Keratinocyte (primary cell): ENCODE measurements around the gene TRAPPC8. TPM values are rescaled to one million over a fixed set of nuclear protein-coding genes. Genes with fewer than 3 reads are reported as not detected.

ENCODE experiments used
- DNase-seq: peaks from one replicate; pipeline ENCODE4 v3.0.0-alpha.2; 2011; ENCODE audit warnings: low read depth, missing footprints, low spot score
- FAIRE-seq: peaks from 2 replicates; lab custom pipeline; 2011; peaks lifted over from hg19 to GRCh38; lab: Jason Lieb, UNC
- H2AFZ ChIP-seq: 2 replicates; pipeline ENCODE4 v1.6.0; 2012; ENCODE audit warnings: low read length, control low read depth, inconsistent platforms; ENCODE audit not compliant: control insufficient read depth
- H3K27ac ChIP-seq: 2 replicates; pipeline ENCODE4 v1.5.1; 2011; ENCODE audit warnings: low read length; ENCODE audit not compliant: control insufficient read depth, insufficient read depth
- H3K27me3 ChIP-seq: 3 replicates; pipeline ENCODE4 v1.6.0; 2011; ENCODE audit warnings: low read length; ENCODE audit not compliant: control insufficient read depth, insufficient read depth; ENCODE audit errors: extremely low read depth
- H3K36me3 ChIP-seq, 2 experiments: 2 replicates in 1 of 2; 3 replicates in 1 of 2; pipeline ENCODE4 v1.5.1; 2011; ENCODE audit warnings: low read length in 2 of 2, mild to moderate bottlenecking in 1 of 2; ENCODE audit not compliant: control insufficient read depth in 2 of 2, insufficient read depth in 2 of 2; ENCODE audit errors: extremely low read depth in 1 of 2
- H3K4me1 ChIP-seq: 3 replicates; pipeline ENCODE4 v1.5.1; 2011; ENCODE audit warnings: low read length; ENCODE audit not compliant: control insufficient read depth, insufficient read depth; ENCODE audit errors: extremely low read depth
- H3K4me2 ChIP-seq: 3 replicates; pipeline ENCODE4 v1.6.0; 2011; ENCODE audit warnings: low read depth, low read length; ENCODE audit not compliant: control insufficient read depth, insufficient read depth; ENCODE audit errors: extremely low read depth
- H3K4me3 ChIP-seq, 3 experiments: fragments of 200-600 bp in 1 of 3; sonication (generic) in 1 of 3; 2 replicates in 2 of 3; 3 replicates in 1 of 3; pipeline ENCODE4 v1.5.1; 2011 to 2016; ENCODE audit warnings: low read length in 3 of 3, mild to moderate bottlenecking in 3 of 3, control low read depth in 2 of 3, inconsistent platforms in 1 of 3, low read depth in 1 of 3, mixed read lengths in 1 of 3, mixed run types in 1 of 3, moderate library complexity in 1 of 3; ENCODE audit not compliant: control insufficient read depth in 2 of 3, insufficient read depth in 2 of 3; ENCODE audit errors: extremely low read depth in 1 of 3
- H3K79me2 ChIP-seq: 2 replicates; pipeline ENCODE4 v1.6.0; 2012; ENCODE audit warnings: low read length; ENCODE audit not compliant: control insufficient read depth, insufficient read depth
- H3K9ac ChIP-seq: 3 replicates; pipeline ENCODE4 v1.6.0; 2011; ENCODE audit warnings: low read length; ENCODE audit not compliant: control insufficient read depth, insufficient read depth; ENCODE audit errors: extremely low read depth
- H3K9me1 ChIP-seq: 3 replicates; pipeline ENCODE4 v1.6.0; 2011; ENCODE audit warnings: low read length; ENCODE audit not compliant: control insufficient read depth, insufficient read depth; ENCODE audit errors: extremely low read depth
- H3K9me3 ChIP-seq: 2 replicates; pipeline ENCODE4 v1.5.1; 2012; ENCODE audit warnings: low read depth, low read length; ENCODE audit not compliant: control insufficient read depth
- H4K20me1 ChIP-seq: 3 replicates; pipeline ENCODE4 v1.6.0; 2011; ENCODE audit warnings: low read length; ENCODE audit not compliant: control insufficient read depth, insufficient read depth; ENCODE audit errors: extremely low read depth
- CTCF ChIP-seq, 3 experiments: IDR thresholded peaks in 1 of 3; conservative IDR thresholded peaks in 1 of 3; optimal IDR thresholded peaks in 1 of 3; 2 replicates in 2 of 3; 3 replicates in 1 of 3; pipeline versions ENCODE3 to v1.5.1; 2011; ENCODE audit warnings: low read length in 3 of 3, mild to moderate bottlenecking in 3 of 3, moderate library complexity in 2 of 3, control low read depth in 1 of 3, inconsistent platforms in 1 of 3; ENCODE audit not compliant: insufficient read depth in 2 of 3; ENCODE audit errors: extremely low read depth in 1 of 3
- EZH2 ChIP-seq: IDR thresholded peaks from one replicate; pipeline ENCODE4 v1.6.1; 2012; ENCODE audit warnings: inconsistent platforms, mild to moderate bottlenecking, low read length, moderate library complexity
- dilution Hi-C: fragments of 300-500 bp; cut with MboI; formaldehyde crosslinking; loops from one replicate; pipeline ENCODE4 v1.7.0; 2020; ENCODE audit warnings: low sequenced_read_pairs; ENCODE audit not compliant: extremely low pct_ligation_motif_present
- polyA plus RNA-seq, 5 experiments: library from polyadenylated mRNA; depleted of rRNA in 3 of 5; stranded (reverse) in 3 of 5; stranded (forward) in 1 of 5; unstranded in 1 of 5; fragments of >200 nt; gene quantifications; 1 replicate in 1 of 5; 2 replicates in 3 of 5; 3 replicates in 1 of 5; pipeline versions ENCODE4 v1.2.1 to v1.2.3, GENCODE V29; 2011 to 2012; ENCODE audit warnings: missing spikeins in 2 of 5, low read depth in 1 of 5, low replicate concordance in 1 of 5

TRAPPC8 gene
- polyA plus RNA-seq, 1 donor (not counting 4 experiments of a cell fraction or from before 2014, with no cell fraction given) = 64.8 TPM

- FAIRE-seq = no peak
- dilution Hi-C loops = no loop called here
- peaks cover 6 to 13% of the 10 kb centered on the region in 2 experiments for H3K36me3 ChIP-seq
These were observed 107.3 kb downstream of the TRAPPC8 start for GRCh38 chr18:31835528-31836133.

GRCh38 chr18:31831903-31832302, 111.0 kb downstream of the TRAPPC8 start:
- Histone ChIP-seq H3K4me3 (no peak overlapping the region), H3K79me2 (no peaks in the 10 kb centered on the region), H3K36me3 (peaks cover 4 to 9% of the 10 kb centered on the region in 2 experiments), H3K4me1 (no peaks in the 10 kb centered on the region), H3K27me3 (no peaks in the 10 kb centered on the region), H2AFZ (no peak overlapping the region), H3K9me1 (no peaks in the 10 kb centered on the region), H3K9ac (no peak overlapping the region), H3K9me3 (no peaks in the 10 kb centered on the region), H3K27ac (no peak overlapping the region), H4K20me1 (no peaks in the 10 kb centered on the region), H3K4me2 (no peak overlapping the region)
- DNase-seq (no peak), FAIRE-seq (no peak)
- dilution Hi-C loops = no loop called here
- TF ChIP-seq CTCF (optimal IDR thresholded peaks at IDR 0.05 in 1 of 3, IDR thresholded peaks at IDR 0.05 in 1 of 3, conservative IDR thresholded peaks at IDR 0.05 in 1 of 3; ENCODE audit: extremely low read depth in 1 of 3, insufficient read depth in 2 of 3, low read length in 3 of 3) (no peak), EZH2 (no peak)

More at GRCh38 chr18:31835528-31836133, 107.3 kb downstream of the TRAPPC8 start:
- H3K9me3 ChIP-seq = no peaks in the 10 kb centered on the region
- no peak overlapping the region for H3K4me2 ChIP-seq
- H2AFZ ChIP-seq = no peak overlapping the region
- H3K9ac ChIP-seq = no peak overlapping the region
- H3K27ac ChIP-seq = no peak overlapping the region
- H3K27me3 ChIP-seq = no peaks in the 10 kb centered on the region
- H3K9me1 ChIP-seq = no peaks in the 10 kb centered on the region
- TF ChIP-seq CTCF (optimal IDR thresholded peaks at IDR 0.05 in 1 of 3, IDR thresholded peaks at IDR 0.05 in 1 of 3, conservative IDR thresholded peaks at IDR 0.05 in 1 of 3; ENCODE audit: extremely low read depth in 1 of 3, insufficient read depth in 2 of 3, low read length in 3 of 3) = no peak
- TF ChIP-seq EZH2 = no peak
- DNase-seq = no peak
- H3K4me1 ChIP-seq = no peaks in the 10 kb centered on the region
- H3K4me3 ChIP-seq = no peak overlapping the region
- no peaks in the 10 kb centered on the region for H3K79me2 ChIP-seq
- no peaks in the 10 kb centered on the region for H4K20me1 ChIP-seq
